Choroid plexus epithelial cell (primary cell): ENCODE measurements around the gene B3GAT1.

Source experiments
- DNase-seq: peaks from one replicate; pipeline ENCODE4 v3.0.0-alpha.2; 2010; ENCODE audit warnings: low read depth
- H3K4me3 ChIP-seq: 2 replicates; pipeline ENCODE4 v1.5.1; 2011; ENCODE audit warnings: low read depth, mild to moderate bottlenecking, control low read depth, low read length, moderate library complexity
- TF ChIP-seq, protein P1 (sequence below): conservative IDR thresholded peaks from 2 replicates; pipeline ENCODE4 v1.5.1; 2011; ENCODE audit warnings: low read depth, mild to moderate bottlenecking, control low read depth, inconsistent platforms, low read length, moderate library complexity

The B3GAT1 gene

GRCh38 chr11:134441281-134441680, 29.2 kb upstream of the B3GAT1 start:
- H3K4me3 ChIP-seq, result no peak overlapping the region
- TF ChIP-seq, protein P1, sequence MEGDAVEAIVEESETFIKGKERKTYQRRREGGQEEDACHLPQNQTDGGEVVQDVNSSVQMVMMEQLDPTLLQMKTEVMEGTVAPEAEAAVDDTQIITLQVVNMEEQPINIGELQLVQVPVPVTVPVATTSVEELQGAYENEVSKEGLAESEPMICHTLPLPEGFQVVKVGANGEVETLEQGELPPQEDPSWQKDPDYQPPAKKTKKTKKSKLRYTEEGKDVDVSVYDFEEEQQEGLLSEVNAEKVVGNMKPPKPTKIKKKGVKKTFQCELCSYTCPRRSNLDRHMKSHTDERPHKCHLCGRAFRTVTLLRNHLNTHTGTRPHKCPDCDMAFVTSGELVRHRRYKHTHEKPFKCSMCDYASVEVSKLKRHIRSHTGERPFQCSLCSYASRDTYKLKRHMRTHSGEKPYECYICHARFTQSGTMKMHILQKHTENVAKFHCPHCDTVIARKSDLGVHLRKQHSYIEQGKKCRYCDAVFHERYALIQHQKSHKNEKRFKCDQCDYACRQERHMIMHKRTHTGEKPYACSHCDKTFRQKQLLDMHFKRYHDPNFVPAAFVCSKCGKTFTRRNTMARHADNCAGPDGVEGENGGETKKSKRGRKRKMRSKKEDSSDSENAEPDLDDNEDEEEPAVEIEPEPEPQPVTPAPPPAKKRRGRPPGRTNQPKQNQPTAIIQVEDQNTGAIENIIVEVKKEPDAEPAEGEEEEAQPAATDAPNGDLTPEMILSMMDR, result no peak
- no peak for DNase-seq

- TF ChIP-seq, protein P1, result no peak
- DNase-seq, result no peak
- no peak overlapping the region for H3K4me3 ChIP-seq
These were observed 28.8 kb upstream of the B3GAT1 start for GRCh38 chr11:134440851-134441250.

- TF ChIP-seq, protein P1, result no peak
- DNase-seq, result no peak
These were observed 26.8 kb upstream of the B3GAT1 start for GRCh38 chr11:134438542-134439537.

DNA sequence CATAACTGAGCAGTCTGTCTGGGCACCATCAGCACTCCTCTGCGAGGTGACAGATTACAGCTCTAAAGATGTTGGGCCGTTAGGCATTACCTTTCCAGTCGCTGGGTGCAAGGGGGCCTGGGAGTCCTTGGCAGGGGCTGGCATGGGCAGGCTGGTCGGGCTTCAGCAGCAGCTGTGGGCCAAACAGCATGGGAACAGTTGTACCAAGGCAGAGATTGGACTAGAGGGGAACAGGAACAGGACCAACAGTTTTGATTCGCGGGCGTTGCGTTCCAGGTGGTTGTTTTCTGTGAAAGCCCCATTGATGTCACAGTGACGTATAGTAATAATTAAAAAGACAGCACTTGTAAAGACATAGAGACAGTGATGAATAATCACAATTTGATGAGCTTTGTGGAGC, 25.8 kb upstream of the B3GAT1 start:
- H3K4me3 ChIP-seq, result no peak overlapping the region
- DNase-seq, result no peak
- TF ChIP-seq, protein P1, result no peak

More at GRCh38 chr11:134438542-134439537, 26.8 kb upstream of the B3GAT1 start:
- no peak overlapping the region for H3K4me3 ChIP-seq

- no peak for DNase-seq
- H3K4me3 ChIP-seq, result no peak overlapping the region
- TF ChIP-seq, protein P1, result no peak
These were observed 24.7 kb upstream of the B3GAT1 start for GRCh38 chr11:134436781-134437180.

DNA sequence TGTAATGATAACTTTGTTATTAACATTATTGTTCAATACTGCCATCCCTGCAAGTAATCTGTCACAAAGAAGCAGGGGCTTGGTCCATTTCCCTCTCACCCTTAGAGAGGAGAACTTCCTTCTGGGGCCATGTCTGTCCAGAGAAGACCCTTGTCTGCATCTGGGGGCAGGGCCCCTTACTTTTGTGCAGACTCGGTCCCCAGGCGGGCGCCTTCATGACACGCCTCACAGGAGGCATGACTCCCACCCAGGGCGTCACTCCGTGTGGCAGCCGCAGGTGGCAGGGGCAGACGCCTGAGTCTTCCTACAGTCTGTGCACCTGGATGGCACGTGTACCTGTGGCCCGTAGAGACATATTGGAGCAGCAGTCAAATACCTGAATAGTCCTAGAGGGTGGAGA, 21.8 kb upstream of the B3GAT1 start:
- TF ChIP-seq, protein P1, result no peak
- DNase-seq, result no peak
- no peak overlapping the region for H3K4me3 ChIP-seq

DNA sequence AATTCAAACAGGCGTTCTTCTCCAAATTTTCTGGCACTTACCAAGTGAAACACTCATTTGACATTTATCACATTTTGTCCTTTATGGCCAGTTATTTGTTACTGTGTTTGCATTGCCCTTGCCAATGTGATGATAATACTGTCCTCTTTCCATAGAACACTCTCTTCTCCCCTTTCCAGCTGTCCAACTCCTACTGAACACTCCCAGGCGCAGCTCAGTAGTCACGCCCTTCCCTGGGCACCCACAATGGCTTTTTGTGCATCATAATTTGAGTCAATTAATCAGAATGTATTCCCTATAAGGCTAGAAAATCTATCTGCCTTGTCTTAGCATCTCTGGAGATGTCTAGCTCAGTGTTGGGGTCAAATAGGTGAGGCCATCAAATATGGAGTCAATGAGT, 21.2 kb upstream of the B3GAT1 start:
- TF ChIP-seq, protein P1, result no peak
- H3K4me3 ChIP-seq, result no peak overlapping the region
- DNase-seq, result no peak
